Measurements from ENCODE around the gene HIGD1B.
"Not testable (repeated sequence)": the region's sequence is repeated elsewhere in the genome, so short reads cannot be mapped to it uniquely, and the experiment has no call there.

HIGD1B gene

DNA sequence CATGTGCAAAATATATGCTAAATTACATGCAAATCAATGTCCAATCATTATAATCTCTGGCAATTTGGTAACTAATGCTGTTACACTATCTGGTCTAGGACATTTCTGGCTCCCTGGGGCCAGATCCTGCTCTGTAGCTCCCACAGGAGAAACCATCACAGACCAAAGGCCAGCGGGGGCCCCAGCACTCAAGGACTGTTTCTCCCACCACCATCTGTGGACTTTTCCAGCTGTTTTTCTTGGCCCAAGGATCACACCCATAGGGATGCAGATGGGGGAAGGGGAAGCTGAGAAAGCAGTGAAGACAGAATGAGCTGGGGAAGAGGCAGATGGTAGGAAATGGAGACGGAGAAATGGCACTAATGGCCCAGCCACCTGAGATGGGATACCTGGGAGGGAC, at the start of gene HIGD1B:
Gene HIGD1B (plus strand): TSS at position 298 of the 400 bp plus-strand sequence. CDS start 270 bp downstream, outside the sequence.
- DNase-seq = no peak

DNA sequence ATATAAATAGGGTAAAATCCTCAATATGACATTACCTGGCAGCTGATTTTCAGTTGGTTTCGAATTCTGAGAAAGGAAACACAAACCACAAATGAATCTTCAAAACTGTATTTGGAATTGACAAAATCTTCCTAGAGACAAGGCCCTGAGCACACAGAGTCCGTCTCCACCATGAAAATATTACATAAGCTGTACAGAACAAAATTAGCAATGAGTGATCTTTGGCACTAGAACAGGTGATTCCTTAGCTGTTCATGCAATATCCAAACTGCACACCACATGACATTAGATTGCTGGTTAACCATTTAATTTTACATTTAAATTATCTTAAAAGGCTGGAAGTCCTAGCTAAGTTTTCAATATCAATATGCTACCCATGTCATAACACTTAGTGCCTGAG, 49.3 kb upstream of the HIGD1B start:
- DNase-seq = no peak

DNA sequence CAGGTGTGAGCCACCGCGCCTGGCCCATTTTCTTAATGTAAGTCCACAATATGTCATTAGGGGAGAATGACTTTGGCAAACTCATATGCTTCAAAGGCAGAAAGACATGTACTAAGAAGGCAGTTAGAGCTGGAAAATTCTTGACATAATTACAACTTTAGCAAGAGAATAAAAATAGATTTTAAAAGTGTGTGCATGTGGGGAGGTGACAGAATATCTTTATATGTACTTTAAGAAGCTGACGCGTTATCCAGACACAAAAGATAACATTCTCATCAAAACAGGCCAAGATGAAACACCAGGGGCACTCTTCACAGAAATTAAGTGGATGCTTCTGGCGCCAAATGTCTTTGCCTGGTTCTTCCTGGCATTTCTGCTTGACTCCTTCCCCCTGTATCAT, 45.8 kb upstream of the HIGD1B start:
- no peak for DNase-seq

DNA sequence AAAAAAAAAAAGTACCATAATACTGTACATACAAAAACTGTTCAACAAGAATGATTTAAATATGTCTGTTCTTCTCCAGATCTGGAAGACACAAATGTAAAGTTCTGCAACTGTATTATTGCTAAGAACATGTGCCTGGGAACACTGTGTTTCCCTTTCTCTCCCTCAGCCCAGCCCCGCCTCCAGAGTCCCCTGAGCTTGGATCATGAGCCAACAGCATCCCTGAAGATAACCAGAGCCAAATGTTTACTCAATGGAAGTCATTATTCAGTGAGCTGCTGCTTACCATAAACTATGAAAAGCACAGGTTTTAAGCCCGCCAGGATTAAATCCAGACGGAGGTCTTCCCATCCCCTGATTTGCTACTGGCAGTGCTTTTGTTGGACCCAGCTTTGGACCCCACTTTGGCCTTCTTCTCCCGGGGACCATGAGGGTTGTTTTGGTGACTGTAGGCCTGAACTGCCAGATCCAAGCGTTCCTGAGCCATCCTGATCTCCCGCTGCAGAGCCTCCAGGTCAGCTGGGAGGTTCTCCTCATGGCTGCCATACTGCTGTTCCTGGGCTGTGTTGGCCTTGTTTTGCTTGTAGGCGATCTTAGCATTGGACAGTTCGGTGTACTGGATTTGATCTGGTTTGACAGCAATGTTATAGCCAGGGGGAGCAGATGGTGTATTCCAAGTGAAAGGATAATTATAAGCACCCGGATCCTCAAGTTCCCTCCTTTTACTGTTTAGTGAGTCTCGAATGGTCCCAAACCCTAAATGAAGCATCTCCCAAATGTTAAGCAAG, 43.2 kb upstream of the HIGD1B start:
- no peak for DNase-seq

DNA sequence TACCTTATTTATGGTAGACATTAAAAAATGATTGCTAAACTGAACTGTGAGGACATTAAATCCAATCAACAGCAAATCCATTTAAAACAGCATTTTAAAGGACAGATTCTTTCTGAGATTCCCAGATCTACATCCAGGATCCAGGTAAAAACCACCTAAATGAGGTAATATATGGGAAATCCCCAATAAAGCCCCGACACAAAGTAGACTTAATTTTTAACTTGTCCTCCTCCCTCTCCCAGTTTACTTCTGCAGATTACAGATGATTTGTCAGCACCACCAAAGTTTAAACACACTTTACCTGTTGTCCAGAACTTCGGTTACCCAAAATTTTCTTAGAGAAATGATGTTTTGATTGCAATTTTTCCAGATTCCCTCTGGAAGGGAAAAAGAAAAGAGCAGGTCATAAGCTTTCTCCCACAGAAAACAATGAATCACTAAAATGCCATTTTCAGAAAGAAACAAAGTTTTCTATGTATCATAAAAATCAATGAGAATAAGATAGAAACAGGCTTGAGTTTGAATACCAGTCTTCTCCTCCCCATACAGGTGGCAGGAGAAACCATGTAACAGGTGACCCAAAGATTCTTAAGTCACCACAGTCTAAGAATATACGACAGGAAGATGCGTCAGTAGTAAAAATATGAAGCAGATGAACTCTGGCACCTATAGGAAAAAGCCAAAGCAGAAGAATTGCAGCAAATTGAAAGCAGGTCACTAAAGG, 40.4 kb upstream of the HIGD1B start:
- DNase-seq = no peak

DNA sequence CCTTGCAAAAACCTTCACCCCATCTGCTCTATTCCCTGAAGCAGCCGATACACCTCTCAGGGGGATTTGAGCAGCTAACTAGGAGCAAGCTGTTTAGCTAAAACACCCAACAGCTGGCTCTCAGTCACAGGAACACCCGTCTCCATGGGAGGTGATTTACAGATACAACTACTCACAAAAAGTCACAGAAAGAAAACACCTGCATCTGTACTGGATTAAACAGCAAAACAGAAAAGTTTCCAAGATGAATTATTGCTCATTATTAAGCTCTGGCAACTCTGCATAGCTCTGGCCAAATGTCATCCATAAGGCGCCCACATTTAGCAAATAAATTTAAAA, 39.9 kb upstream of the HIGD1B start:
- no peak for DNase-seq

DNA sequence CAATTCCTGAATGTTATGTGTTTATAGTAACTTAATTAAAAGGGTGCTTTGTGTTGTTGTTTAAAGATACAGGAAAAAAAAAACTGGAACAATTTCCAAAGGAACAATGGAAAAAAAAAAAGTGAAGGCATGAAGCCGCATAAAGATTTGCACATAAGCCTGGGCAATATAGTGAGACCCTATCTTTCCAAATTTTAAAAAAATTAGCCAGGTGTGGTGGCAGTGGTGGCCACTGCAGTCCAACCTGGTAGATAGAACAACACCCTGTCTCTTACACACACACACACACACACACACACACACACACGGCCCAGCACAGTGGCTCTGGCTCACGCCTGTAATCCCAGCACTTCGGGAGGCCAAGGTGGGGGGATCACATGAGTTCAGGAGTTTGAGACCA, 39.5 kb upstream of the HIGD1B start:
- no peak for DNase-seq

DNA sequence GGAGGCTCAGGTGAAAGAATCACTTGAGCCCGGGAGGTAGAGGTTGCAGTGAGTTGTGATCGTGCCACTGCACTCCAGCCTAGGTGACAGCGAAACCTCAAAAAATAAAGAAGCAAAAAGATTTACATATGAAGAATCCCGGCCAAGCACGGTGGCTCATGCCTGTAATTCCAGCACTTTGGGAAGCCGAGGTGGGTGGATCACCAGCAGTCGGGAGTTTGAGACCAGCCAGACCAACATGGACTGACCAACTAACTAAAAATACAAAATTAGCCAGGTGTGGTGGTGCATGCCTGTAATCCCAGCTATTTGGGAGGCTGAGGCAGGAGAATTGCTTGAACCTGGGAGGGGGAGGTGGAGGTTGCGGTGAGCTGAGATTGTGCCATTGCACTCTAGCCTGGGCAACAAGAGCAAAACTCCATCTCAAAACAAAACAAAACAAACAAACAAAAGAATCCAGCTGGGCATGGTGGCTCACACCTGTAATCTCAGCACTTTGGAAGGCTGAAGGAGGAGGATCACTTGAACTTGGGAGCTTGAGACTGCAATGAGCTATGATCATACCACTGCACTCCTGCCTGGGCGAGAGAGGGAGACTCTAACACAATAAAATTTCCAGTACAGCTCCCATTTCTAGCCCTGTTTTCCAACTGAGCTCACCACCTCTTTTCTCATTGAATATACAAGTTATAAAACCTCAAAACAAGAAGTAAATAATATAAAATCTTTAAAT, 38.9 kb upstream of the HIGD1B start:
- DNase-seq = not testable (repeated sequence)

DNA sequence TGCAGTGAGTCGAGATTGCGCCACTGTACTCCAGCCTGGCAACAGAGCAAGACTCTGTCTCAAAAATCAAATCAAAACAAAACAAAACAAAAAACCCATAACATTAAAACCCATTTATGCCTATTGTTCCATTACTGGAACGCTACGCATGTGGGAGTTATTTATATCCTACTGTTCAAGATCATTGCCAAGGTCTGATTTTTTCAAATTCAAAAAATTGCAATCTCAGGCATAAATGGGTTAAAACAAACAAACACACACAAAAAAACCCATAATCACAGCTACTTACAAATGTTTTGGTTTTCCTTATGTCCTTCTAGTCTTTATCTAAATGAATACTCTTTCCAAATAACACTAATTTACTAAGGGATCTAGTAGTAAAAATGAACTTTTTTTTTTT, 35.4 kb upstream of the HIGD1B start:
- no peak for DNase-seq

DNA sequence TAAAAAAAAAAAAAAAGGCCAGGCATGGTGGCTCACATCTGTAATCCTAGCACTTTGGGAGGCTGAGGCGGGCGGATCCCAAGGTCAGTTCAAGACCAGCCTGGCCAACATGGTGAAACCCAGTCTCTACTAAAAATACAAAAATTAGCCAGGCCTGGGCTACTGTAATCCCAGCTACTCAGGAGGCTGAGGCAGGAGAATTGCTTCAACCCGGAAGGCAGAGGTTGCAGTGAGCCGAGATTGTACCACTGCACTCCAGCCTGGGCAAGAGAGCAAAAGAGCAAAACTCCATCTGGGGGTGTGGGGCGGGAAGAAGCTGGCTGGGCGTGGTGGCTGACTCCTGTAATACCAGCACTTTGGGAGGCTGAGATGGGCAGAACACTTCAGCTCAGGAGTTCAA, 29.2 kb upstream of the HIGD1B start:
- not testable (repeated sequence) for DNase-seq

DNA sequence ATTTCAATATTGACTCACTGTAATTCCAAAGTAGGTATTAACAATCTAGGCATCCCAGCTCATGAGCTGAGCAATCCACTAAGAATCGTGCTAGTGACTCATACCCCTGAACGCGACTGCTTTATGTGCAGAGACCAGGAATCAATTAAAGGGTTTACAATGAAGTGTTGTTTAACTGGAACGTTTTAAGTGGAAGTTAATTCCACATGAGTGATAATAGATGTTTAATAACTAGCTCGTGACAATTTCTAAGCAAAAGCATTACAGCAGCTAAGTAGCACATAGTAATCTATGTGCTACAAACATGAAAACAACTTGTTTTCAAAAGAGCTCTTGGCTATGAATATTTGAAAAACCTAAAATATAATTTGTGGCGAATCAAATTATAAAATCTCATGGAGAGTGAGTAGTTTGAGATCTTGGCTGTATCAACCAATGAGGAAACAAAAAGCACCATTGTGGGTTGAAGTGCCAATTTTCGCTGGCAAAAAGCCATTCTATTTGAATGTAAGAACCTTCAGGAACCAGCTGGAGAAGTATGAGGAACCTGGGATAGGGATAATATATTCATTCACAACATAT, 27.0 kb upstream of the HIGD1B start:
- no peak for DNase-seq

DNA sequence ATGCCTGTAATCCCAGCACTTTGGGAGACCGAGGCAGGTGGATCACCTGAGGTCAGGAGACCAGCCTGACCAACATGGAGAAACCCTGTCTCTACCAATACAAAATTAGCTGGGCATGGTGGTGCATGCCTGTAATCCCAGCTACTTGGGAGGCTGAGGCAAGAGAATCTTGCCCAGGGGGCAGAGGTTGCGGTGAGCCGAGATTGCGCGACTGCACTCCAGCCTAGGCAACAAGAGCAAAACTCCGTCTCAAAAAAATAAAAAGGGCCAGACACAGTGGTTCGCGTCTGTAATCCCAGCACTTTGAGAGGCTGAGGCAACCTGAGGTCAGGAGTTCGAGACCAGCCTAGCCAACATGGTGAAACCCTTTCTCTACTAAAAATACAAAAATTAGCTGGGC, 22.4 kb upstream of the HIGD1B start:
- not testable (repeated sequence) for DNase-seq

DNA sequence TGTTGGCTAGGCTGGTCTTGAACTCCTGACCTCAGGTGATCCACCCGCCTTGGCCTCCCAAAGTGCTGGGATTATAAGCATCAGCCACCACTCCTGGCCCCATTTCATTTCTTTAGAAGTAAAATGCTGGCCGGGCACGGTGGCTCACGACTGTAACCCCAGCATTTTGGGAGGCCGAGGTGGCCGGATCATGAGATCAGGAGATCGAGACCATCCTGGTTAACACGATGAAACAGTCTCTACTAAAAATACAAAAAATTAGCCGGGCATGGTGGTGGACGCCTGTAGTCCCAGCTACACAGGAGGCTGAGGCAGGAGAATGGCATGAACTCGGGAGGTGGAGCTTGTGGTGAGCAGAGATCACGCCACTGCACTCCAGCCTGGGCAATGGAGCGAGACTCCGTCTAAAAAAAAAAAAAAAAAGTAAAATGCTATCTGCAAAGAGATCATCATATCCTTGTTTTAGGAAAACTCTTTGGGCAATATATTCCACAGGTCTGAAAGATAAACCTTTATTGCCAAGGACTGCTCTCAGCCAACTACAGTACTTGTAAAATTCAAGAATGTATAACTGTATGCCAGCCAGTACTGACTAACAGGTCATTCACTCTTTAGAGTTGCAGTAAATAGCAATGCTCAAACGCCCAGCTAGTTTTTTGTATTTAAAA, 21.4 kb upstream of the HIGD1B start:
- no peak for DNase-seq

DNA sequence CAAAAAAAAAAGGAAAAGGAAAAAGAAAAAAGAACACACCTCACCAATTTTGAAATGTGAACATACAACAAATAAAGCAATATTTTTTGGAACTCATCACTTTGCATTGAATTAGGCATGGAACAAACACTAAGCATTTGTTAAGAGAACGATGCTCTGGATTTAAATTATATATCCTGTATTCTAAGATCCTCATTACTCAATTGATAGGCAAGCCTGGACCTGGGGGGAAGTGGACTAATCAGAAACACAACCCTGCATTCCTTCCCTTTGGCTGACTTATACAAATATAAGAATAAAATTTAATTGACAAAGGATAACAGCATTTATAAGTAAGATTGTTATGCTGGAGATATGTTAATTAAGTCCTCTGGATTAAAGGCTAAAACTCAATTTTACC, 19.8 kb upstream of the HIGD1B start:
- no peak for DNase-seq

DNA sequence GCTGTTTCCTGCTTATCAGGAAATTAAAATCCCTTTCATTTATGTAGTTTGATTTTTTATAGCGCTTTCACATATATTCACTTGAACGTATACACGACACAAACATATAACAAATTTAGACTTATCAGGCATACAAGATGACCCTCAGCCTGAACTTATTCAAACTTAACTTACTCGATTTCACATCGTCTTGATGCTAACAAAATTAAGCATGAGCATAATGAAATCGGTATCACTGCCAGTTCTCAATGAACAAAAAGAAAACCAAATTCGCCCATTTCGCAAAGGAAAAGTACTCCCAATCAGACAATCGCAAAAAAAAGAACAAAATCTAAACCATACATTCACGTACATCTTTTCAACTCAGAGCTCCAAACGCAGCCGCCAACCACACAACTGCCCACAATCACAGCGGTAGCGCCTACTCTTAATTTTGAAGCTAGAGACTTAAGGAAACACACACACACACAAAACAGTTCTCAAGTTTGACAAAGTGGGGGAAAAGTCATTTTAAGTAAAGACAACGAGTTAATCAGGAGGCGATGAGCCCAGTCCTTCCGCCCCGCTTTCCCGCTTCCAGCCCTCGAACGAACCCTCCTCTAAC, 18.7 kb upstream of the HIGD1B start:
- DNase-seq = no peak

DNA sequence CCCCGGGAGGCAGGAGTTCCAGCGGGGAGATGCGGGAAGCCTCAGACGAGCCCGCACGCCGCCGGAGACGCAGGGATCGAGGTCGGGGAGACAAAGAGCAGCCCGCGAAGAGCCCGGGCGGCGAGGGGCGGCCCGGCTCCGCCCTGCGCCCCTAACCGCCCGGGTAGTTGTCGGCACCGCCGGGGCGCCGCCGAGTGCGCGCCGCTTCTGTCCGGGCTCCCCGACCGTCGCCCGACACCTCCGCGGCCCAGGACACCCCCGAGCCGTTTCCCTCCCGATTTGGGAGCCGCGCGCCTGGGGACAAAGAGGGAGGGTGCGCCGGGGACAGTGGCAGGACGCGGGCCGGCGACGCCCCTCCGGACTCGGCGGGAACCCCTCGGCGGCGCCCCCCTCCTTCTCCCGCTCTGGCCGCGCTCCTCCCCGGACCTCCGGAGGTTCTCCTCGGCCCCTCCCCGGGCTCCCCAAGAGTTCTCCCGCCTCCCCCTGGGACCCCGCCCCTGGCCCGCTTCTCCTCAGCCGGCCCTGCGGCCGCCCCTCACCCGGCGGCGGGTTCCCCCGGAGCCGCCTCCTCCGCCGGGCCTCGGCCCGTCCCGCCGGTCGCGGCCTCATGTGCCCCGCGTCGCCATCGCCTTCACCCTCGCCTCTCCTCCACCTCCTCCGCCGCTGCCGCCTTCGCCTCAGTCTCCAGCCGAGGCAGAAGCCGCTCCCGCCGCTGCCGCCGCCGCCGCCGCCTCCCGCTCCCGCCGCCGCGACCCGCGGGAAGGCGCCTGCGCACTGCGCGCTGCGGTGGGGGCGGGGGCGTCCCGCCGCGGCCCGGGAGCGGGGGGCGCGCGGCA, 17.9 kb upstream of the HIGD1B start, which contains the start of gene GJC1:
Gene GJC1 (minus strand): TSS at position 765 of the 836 bp plus-strand sequence. CDS start 24,470 bp downstream, outside the sequence.
- peak; percentile 37 for DNase-seq

DNA sequence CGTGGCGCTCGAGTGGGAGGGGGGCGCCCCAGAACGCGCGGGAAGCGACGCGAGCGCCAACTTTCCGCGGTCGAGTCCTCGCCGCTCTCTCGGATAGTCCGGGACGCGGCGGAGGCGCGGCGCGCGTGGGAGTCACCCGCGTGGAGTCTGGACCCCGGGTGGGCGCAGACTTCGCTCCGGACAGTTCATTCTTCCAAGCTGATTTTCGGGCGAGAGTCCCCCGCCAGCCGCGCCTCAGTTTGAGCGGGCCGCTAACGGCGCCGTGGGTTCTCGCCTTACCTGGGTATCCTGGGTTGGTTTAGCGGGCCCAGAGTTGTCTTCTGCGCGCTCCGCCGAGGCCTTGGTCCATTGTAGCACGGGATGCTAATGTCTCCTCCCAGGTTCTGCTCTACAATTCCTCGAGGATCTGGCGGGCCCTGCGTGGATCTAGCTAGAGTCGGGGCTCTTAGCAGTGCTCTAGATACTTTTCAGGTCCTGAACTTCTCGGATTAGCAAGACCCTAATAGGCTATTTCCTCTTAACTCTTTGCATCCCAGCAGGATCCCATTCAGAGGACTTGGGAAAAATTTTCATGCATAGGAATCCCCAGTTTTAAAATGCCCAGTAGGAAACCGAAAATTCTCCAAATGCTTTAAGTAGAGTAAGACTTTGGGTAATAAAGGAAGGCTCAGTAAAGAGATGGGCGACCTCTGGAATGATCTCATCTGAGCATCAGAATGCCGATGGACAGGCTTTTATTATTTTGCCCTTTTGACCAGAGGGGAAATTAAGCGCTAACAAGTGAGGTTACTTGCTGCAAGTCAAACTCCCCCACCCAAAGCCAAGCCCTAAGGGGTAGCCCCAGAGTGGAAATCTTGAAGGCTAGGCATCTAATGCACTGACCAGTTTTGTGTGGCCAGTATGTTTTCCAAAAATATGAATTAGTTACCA, 17.1 kb upstream of the HIGD1B start:
- peak; percentile 35 for DNase-seq

DNA sequence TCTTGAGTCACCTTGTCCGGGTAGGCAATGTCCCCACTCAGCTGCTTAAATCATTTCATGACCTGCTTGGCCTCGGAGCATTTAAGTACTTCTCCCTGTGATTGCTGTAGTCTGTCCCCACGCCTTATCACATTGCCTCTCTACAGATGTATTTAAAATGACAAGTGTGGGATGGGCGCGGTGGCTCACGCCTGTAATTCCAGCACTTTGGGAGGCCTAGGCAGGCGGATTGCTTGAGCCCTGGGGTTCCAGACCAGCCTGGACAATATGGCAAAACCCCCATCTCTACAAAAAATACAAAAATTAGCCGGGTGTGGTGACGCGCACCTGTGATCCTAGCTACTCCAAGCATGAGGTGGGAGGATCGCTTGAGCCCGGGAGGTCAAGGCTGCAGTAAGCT, 16.3 kb upstream of the HIGD1B start:
- DNase-seq = no peak

DNA sequence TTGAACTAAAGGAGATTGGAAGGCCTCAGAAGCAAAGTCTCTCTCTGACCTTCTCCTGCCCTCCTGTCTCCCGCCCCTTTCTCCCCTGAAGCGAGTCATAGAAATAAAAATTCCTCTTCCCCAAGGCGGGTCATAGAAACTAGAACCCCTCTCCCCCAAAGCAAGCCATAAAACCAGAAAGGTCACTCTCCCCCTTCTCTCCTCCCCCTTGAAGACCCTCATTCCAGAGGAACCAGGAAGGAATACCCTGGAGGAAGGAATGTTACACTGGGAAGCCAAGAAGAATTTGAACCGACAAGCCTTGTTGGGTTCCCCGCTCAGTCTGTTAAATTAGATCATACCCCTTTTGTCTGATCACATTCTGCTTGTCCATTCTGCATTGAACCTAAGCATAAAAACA, 14.9 kb upstream of the HIGD1B start:
- DNase-seq = no peak

DNA sequence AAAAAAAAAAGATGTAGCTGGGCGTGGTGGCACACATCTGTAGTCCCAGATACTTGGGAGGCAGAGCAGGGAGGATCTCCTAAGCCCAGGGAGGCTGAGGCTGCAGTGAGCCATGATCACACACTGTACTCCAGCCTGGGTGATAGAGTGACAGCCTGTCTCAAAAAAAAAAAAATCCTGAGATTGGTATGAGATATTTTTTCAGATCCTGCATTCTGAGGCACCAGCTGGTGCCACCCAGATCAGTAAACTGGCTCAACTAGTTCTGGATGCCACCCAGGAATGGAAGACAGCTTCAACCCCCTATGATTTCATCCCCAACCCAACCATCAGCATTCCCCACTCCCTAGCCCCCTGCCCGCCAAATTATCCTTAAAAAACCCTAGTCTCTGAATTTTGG, 10.5 kb upstream of the HIGD1B start:
- DNase-seq = no peak
